K562 (cell line): ENCODE results near the gene PAN3. TPM values are rescaled to one million over a fixed set of nuclear protein-coding genes. Genes with fewer than 3 reads are reported as not detected.

Experiments used
- CHD7 ChIP-seq: fragments of 200-600 bp; sonication (generic); IDR thresholded peaks from one replicate; pipeline ENCODE4 v1.6.1; 2012; ENCODE audit warnings: mild to moderate bottlenecking, low read depth, low read length, inconsistent platforms
- MAFK ChIP-seq: IDR thresholded peaks from 2 replicates; pipeline ENCODE4 v1.6.1; 2011; ENCODE audit warnings: low read length, improper control_type of control experiment
- RBM34 ChIP-seq: fragments of 200-400 bp; formaldehyde crosslinking; IDR thresholded peaks from 2 replicates; pipeline ENCODE4 v1.6.1; 2018; ENCODE audit warnings: low read length, borderline replicate concordance; ENCODE audit not compliant: insufficient read depth
- ZBTB33 ChIP-seq: sonication (generic); formaldehyde crosslinking; IDR thresholded peaks from 2 replicates; pipeline ENCODE4 v1.8.1; 2023; ENCODE audit warnings: mild to moderate bottlenecking, missing genetic modification reagents
- polyA plus RNA-seq, 8 experiments: library from polyadenylated mRNA; depleted of rRNA in 4 of 8; stranded (reverse) in 5 of 8; unstranded in 3 of 8; fragments of >200 nt; fragmentation: Nextera tagmentation in 2 of 8; fragmentation: Illumina TruSeq in 1 of 8; extraction: Ambion mirVana in 2 of 8; extraction: Trizol in 1 of 8; gene quantifications; 2 replicates each; pipeline versions ENCODE4 v1.2.1 to v1.2.3, GENCODE V29; 2011 to 2014; ENCODE audit warnings: inconsistent platforms in 1 of 8, missing spikeins in 1 of 8
- total RNA-seq, 7 experiments: library from RNA; depleted of rRNA in 6 of 7; stranded (reverse); fragments of >200 nt in 6 of 7; fragmentation: Illumina TruSeq in 2 of 7; extraction: Trizol in 2 of 7; gene quantifications; 2 replicates each; pipeline versions ENCODE4 v1.2.1 to v1.2.3, GENCODE V29; 2011 to 2021; ENCODE audit warnings: low replicate concordance in 1 of 7

The PAN3 gene
- total and polyA plus RNA-seq, 9 of the 15 experiments (the other 6 are each of a cell fraction or from before 2014, with no cell fraction given), result 7.2 to 19.9 (median 11.6) TPM

DNA sequence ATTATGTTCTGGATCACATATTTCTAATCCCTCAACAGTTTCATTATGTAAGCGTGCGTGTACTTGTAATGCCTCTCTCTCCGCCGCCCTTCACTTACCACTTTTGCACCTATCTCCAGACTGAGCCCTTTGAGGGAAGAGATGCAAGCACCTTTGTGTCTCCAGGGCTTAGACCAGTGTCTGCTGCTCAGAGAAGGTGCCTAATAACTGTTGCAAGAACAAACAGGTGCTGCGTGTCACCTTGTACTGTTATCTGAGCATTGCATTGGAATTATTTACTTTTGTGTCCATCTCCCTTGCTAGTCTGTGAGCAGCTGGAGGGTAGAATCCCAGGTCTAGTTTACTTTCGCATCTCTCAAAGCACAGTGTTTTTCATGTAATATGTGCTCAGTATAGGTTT is 200.4 kb downstream of the PAN3 start (continued):
- TF ChIP-seq CHD7, result no peak
- no peak for TF ChIP-seq RBM34
- no peak for TF ChIP-seq MAFK
- no peak for TF ChIP-seq ZBTB33 (CRISPR knock-in tag)
- TF ChIP-seq, all 486 proteins: peak for 0
